Trophoblast cell (in vitro differentiated cells and primary cell): ENCODE data around the gene EFS.

Experiments used
- DNase-seq, 2 donors: peaks; one replicate each; pipeline ENCODE4 v3.0.0-alpha.2; 2016
- H2AFZ ChIP-seq: 2 replicates; pipeline ENCODE4 v1.6.1; 2013; ENCODE audit warnings: low read length, moderate library complexity, mild to moderate bottlenecking; ENCODE audit not compliant: insufficient read depth, poor library complexity
- H2AK5ac ChIP-seq: 2 replicates; pipeline ENCODE4 v1.6.1; 2013; ENCODE audit warnings: mild to moderate bottlenecking, low read length
- H2BK120ac ChIP-seq: 2 replicates; pipeline ENCODE4 v1.6.1; 2013; ENCODE audit warnings: low read length, mild to moderate bottlenecking, moderate library complexity; ENCODE audit not compliant: insufficient read depth, poor library complexity
- H2BK12ac ChIP-seq: 2 replicates; pipeline ENCODE4 v1.6.1; 2013; ENCODE audit warnings: mild to moderate bottlenecking, low read length, moderate library complexity
- H2BK5ac ChIP-seq: 2 replicates; pipeline ENCODE4 v1.6.1; 2013; ENCODE audit warnings: low read length, low read depth, moderate library complexity, mild to moderate bottlenecking; ENCODE audit not compliant: poor library complexity
- H3K14ac ChIP-seq: 2 replicates; pipeline ENCODE4 v1.6.1; 2013; ENCODE audit warnings: mild to moderate bottlenecking, low read length
- H3K18ac ChIP-seq: 2 replicates; pipeline ENCODE4 v1.6.1; 2013; ENCODE audit warnings: mild to moderate bottlenecking, low read length
- H3K23ac ChIP-seq: 2 replicates; pipeline ENCODE4 v1.6.1; 2013; ENCODE audit warnings: low read length
- H3K27ac ChIP-seq: 2 replicates; pipeline ENCODE4 v1.5.1; 2013; ENCODE audit warnings: low read depth, mild to moderate bottlenecking, inconsistent platforms, low read length, moderate library complexity
- H3K27me3 ChIP-seq: 2 replicates; pipeline ENCODE4 v1.6.1; 2013; ENCODE audit warnings: inconsistent platforms, mild to moderate bottlenecking, low read length, moderate library complexity; ENCODE audit not compliant: insufficient read depth
- H3K36me3 ChIP-seq, 2 experiments: 1 replicate in 1 of 2; 2 replicates in 1 of 2; pipeline ENCODE4 v1.6.1; 2013; ENCODE audit warnings: low read length in 2 of 2, mild to moderate bottlenecking in 2 of 2, moderate library complexity in 1 of 2; ENCODE audit not compliant: insufficient read depth in 2 of 2, control insufficient read depth in 1 of 2
- H3K4ac ChIP-seq: 2 replicates; pipeline ENCODE4 v1.6.1; 2013; ENCODE audit warnings: low read depth, mild to moderate bottlenecking, low read length, moderate library complexity
- H3K4me1 ChIP-seq, 2 experiments: 1 replicate in 1 of 2; 2 replicates in 1 of 2; pipeline ENCODE4 v1.6.1; 2013; ENCODE audit warnings: low read length in 2 of 2, mild to moderate bottlenecking in 2 of 2, moderate library complexity in 1 of 2; ENCODE audit not compliant: insufficient read depth in 2 of 2, control insufficient read depth in 1 of 2
- H3K4me2 ChIP-seq: 2 replicates; pipeline ENCODE4 v1.6.1; 2013; ENCODE audit warnings: inconsistent platforms, mild to moderate bottlenecking, low read length, moderate library complexity
- H3K4me3 ChIP-seq: 2 replicates; pipeline ENCODE4 v1.5.1; 2013; ENCODE audit warnings: mild to moderate bottlenecking, low read depth, low read length, inconsistent platforms
- H3K79me1 ChIP-seq: one replicate; pipeline ENCODE4 v1.6.1; 2013; ENCODE audit warnings: low read length
- H3K79me2 ChIP-seq: 2 replicates; pipeline ENCODE4 v1.6.1; 2013; ENCODE audit warnings: low read length, mild to moderate bottlenecking; ENCODE audit not compliant: control insufficient read depth, insufficient read depth, poor library complexity
- H3K9ac ChIP-seq: 2 replicates; pipeline ENCODE4 v1.6.1; 2013; ENCODE audit warnings: mild to moderate bottlenecking, low read length
- H3K9me3 ChIP-seq: 2 replicates; pipeline ENCODE4 v1.6.1; 2013; ENCODE audit warnings: low read depth, mild to moderate bottlenecking, control low read depth, inconsistent platforms, low read length; ENCODE audit not compliant: insufficient read depth
- H4K12ac ChIP-seq: 2 replicates; pipeline ENCODE4 v1.6.1; 2013; ENCODE audit warnings: low read depth, mild to moderate bottlenecking, low read length, moderate library complexity
- H4K8ac ChIP-seq: 2 replicates; pipeline ENCODE4 v1.6.1; 2013; ENCODE audit warnings: low read depth, mild to moderate bottlenecking, low read length, moderate library complexity
- H4K91ac ChIP-seq: one replicate; pipeline ENCODE4 v1.6.1; 2013; ENCODE audit warnings: low read depth, mild to moderate bottlenecking, low read length, moderate library complexity
- WGBS: extraction: QIAGEN DNeasy Blood & Tissue Kit; methylation state at CpG from one replicate; pipeline ENCODE4 v1.1.7; 2013; ENCODE audit warnings: missing lambda C conversion rate; ENCODE audit not compliant: insufficient read length, insufficient coverage; ENCODE audit errors: extremely low coverage; 5-methylcytosine and 5-hydroxymethylcytosine counted together

Gene EFS

GRCh38 chr14:23406725-23407355, 41.9 kb upstream of the EFS start:
- Histone ChIP-seq H3K79me2 (no peaks in the 10 kb centered on the region), H2AFZ (no peak overlapping the region), H2BK120ac (no peak overlapping the region), H3K27ac (no peak overlapping the region), H3K4me1 (peaks cover 0 to 2% of the 10 kb centered on the region in 2 experiments), H3K4me3 (no peak overlapping the region), H2AK5ac (no peak overlapping the region), H2BK12ac (no peak overlapping the region), H4K12ac (no peak overlapping the region), H3K18ac (no peak overlapping the region), H4K8ac (no peak overlapping the region), H3K23ac (no peak overlapping the region), H3K14ac (no peak overlapping the region), H3K9me3 (peaks cover 2% of the 10 kb centered on the region), H3K79me1 (no peaks in the 10 kb centered on the region), H3K9ac (no peak overlapping the region), H3K4me2 (no peak overlapping the region), H2BK5ac (no peak overlapping the region), H4K91ac (no peak overlapping the region), H3K36me3 (no peaks in the 10 kb centered on the region), H3K4ac (no peak overlapping the region), H3K27me3 (no peaks in the 10 kb centered on the region)
- WGBS, result no CpG with 5 or more reads among the region's 15 CpGs
- DNase-seq, result no peak

- WGBS, result no CpG with 5 or more reads among the region's 4 CpGs
- Histone ChIP-seq H3K9ac (no peak overlapping the region), H3K18ac (no peak overlapping the region), H3K36me3 (no peaks in the 10 kb centered on the region), H3K27ac (no peak overlapping the region), H3K79me1 (no peaks in the 10 kb centered on the region), H3K4ac (no peak overlapping the region), H4K91ac (no peak overlapping the region), H2BK12ac (no peak overlapping the region), H3K4me2 (no peak overlapping the region), H2AFZ (no peak overlapping the region), H3K23ac (no peak overlapping the region), H2AK5ac (no peak overlapping the region), H3K79me2 (no peaks in the 10 kb centered on the region), H2BK5ac (no peak overlapping the region), H4K8ac (no peak overlapping the region), H2BK120ac (no peak overlapping the region), H3K4me3 (no peak overlapping the region), H4K12ac (no peak overlapping the region), H3K4me1 (peaks cover 0 to 2% of the 10 kb centered on the region in 2 experiments), H3K27me3 (no peaks in the 10 kb centered on the region), H3K9me3 (peaks cover 2% of the 10 kb centered on the region), H3K14ac (no peak overlapping the region)
- no peak for DNase-seq
Measured at GRCh38 chr14:23406244-23406643, 41.3 kb upstream of the EFS start.

- H3K79me1 ChIP-seq, result no peaks in the 10 kb centered on the region
- no peaks in the 10 kb centered on the region for H3K27me3 ChIP-seq
- no peak overlapping the region for H4K8ac ChIP-seq
- H3K36me3 ChIP-seq, result no peaks in the 10 kb centered on the region
- H3K14ac ChIP-seq, result no peak overlapping the region
- peaks cover 2% of the 10 kb centered on the region for H3K9me3 ChIP-seq
- no peak overlapping the region for H3K4ac ChIP-seq
- no peak overlapping the region for H3K4me3 ChIP-seq
- H3K79me2 ChIP-seq, result no peaks in the 10 kb centered on the region
- DNase-seq, result no peak
- no peak overlapping the region for H2BK5ac ChIP-seq
- H3K4me1 ChIP-seq, result peaks cover 0 to 2% of the 10 kb centered on the region in 2 experiments
- no peak overlapping the region for H3K9ac ChIP-seq
- H2BK120ac ChIP-seq, result no peak overlapping the region
- no CpG with 5 or more reads among the region's 13 CpGs for WGBS
- H4K91ac ChIP-seq, result no peak overlapping the region
- H3K18ac ChIP-seq, result no peak overlapping the region
- H3K23ac ChIP-seq, result no peak overlapping the region
- no peak overlapping the region for H4K12ac ChIP-seq
- H3K4me2 ChIP-seq, result no peak overlapping the region
- no peak overlapping the region for H2AK5ac ChIP-seq
- H2BK12ac ChIP-seq, result no peak overlapping the region
- no peak overlapping the region for H2AFZ ChIP-seq
- no peak overlapping the region for H3K27ac ChIP-seq
Measured at GRCh38 chr14:23405516-23406025, 40.6 kb upstream of the EFS start.

- Histone ChIP-seq H3K18ac (no peak overlapping the region), H4K12ac (no peak overlapping the region), H2BK5ac (no peak overlapping the region), H3K27me3 (no peaks in the 10 kb centered on the region), H3K79me2 (no peaks in the 10 kb centered on the region), H3K9me3 (peaks cover 2% of the 10 kb centered on the region), H2AFZ (no peak overlapping the region), H3K4ac (no peak overlapping the region), H3K36me3 (no peaks in the 10 kb centered on the region), H2AK5ac (no peak overlapping the region), H4K8ac (no peak overlapping the region), H2BK120ac (no peak overlapping the region), H3K4me3 (no peak overlapping the region), H3K14ac (no peak overlapping the region), H2BK12ac (no peak overlapping the region), H3K9ac (no peak overlapping the region), H3K4me1 (no peaks in the 10 kb centered on the region), H3K79me1 (no peaks in the 10 kb centered on the region), H3K27ac (no peak overlapping the region), H4K91ac (no peak overlapping the region), H3K4me2 (no peak overlapping the region), H3K23ac (no peak overlapping the region)
- DNase-seq, result no peak
- no CpG with 5 or more reads among the region's 10 CpGs for WGBS
Measured at GRCh38 chr14:23405096-23405495, 40.1 kb upstream of the EFS start.
